Measurements from ENCODE around the gene GAS6. TPM values are rescaled to one million over a fixed set of nuclear protein-coding genes. Genes with fewer than 3 reads are reported as not detected.
"Not testable (repeated sequence)": the region's sequence is repeated elsewhere in the genome, so short reads cannot be mapped to it uniquely, and the experiment has no call there.

Gene GAS6
- 502 TPM for total RNA-seq

DNA sequence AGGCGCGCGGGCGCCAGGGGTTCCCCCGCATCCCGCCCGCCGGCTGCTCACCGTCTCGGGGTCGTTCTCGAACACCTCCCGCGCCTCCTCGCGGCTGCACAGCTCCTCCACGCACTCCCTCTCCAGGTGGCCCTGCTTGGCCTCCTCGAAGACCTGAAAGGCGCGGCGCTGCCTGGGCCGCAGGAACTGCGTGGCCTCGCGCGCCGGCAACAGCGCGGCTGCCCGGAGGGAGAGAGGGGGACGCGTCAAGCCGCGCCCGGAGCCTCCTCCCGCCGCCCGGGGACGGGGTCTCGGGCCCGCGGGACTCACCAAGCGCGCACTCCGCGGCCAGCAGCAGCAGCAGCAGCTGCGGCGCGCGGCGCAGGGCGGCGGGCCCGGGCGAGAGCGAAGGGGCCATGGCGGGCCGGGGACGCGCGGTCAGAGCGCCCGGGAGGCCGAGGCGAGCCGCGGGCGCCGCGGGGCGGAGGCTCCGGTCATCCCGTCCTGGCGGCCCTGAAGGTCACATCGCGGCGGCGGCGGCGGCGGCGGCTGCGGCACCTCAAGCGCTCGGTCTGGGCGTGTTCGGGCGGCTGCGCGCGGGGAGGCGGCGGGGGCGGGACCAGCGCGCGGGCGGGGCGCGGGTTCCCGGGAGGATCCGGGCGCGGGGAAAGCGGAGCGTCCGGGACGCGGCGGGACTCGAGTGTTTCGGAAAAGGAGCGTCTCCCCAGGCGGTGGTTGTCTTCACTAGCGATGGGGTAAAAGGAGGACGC lies at the start of gene GAS6:
TSS of gene GAS6 (minus strand) at position 553 of the 749 bp plus-strand sequence. CDS start at position 397, 156 bp downstream.
- peak within 1 kb of the TSS; percentile 71 to 91 for H3K4me3 ChIP-seq
- intact Hi-C loops (cut with DNase I), result loop anchor here (1.0 to 10.0 kb wide), 4 partner anchors 39 to 449 kb away; no protein-coding TSS in a partner anchor
- peaks cover 7 to 22% of the 10 kb centered on the region in 2 donors for H3K4me1 ChIP-seq
- DNase-seq (ENCODE audit: low spot score in 2 of 2), result peak in 1 of 2 donors; percentile 83
- H3K9me3 ChIP-seq, result no peaks in the 10 kb centered on the region
- TF ChIP-seq, protein P1, sequence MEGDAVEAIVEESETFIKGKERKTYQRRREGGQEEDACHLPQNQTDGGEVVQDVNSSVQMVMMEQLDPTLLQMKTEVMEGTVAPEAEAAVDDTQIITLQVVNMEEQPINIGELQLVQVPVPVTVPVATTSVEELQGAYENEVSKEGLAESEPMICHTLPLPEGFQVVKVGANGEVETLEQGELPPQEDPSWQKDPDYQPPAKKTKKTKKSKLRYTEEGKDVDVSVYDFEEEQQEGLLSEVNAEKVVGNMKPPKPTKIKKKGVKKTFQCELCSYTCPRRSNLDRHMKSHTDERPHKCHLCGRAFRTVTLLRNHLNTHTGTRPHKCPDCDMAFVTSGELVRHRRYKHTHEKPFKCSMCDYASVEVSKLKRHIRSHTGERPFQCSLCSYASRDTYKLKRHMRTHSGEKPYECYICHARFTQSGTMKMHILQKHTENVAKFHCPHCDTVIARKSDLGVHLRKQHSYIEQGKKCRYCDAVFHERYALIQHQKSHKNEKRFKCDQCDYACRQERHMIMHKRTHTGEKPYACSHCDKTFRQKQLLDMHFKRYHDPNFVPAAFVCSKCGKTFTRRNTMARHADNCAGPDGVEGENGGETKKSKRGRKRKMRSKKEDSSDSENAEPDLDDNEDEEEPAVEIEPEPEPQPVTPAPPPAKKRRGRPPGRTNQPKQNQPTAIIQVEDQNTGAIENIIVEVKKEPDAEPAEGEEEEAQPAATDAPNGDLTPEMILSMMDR (IDR thresholded peaks at IDR 0.05), result no peak
- H3K36me3 ChIP-seq, result peaks cover 0 to 4% of the 10 kb centered on the region in 2 donors
- H3K27ac ChIP-seq, result peak within 1 kb of the TSS; percentile 89 to 96
- no peaks in the 10 kb centered on the region for H3K27me3 ChIP-seq

DNA sequence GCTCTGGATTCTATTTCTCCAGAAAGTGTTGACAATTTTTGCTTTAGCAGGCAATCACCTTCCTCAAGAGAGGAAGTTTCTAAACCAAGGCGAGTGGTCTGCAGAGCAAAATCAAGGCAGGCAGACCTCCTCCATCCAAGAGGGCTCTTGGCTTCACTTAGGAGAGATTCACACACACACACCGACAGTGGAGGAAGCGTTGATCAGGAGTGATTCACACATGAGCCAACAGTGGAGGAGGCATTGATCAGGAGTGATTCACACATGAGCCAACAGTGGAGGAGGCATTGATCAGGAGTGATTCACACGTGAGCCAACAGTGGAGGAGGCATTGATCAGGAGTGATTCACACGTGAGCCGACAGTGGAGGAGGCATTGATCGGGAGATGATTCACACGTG lies 49.5 kb upstream of the GAS6 start:
- H3K4me3 ChIP-seq; H3K4me1 ChIP-seq; intact Hi-C loops (cut with DNase I); H3K36me3 ChIP-seq; DNase-seq (ENCODE audit: low spot score in 2 of 2); H3K27ac ChIP-seq; H3K27me3 ChIP-seq; H3K9me3 ChIP-seq: not testable (repeated sequence)

DNA sequence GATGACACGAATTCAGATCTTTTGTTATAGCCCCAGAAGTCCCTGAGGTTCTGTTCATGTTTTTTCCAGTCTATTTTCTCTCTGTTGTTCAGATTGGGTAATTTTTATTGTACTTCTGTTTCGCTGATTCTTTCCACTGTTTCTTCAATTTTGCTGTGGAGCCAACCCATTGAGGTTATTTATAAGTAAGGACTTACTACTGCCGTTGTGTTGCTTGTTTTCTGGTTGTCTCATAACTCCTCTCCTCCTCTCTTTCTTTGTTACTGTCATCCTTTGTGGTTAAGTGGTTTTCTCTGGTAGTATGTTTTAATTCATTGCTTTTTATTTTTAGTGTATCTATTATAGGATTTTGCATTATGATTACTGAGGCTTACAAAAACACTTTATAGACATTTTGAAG lies 48.7 kb upstream of the GAS6 start:
- Histone ChIP-seq H3K27me3 (no peaks in the 10 kb centered on the region), H3K36me3 (no peaks in the 10 kb centered on the region), H3K27ac (no peak overlapping the region), H3K4me1 (peaks cover 0 to 5% of the 10 kb centered on the region in 2 donors), H3K9me3 (no peaks in the 10 kb centered on the region), H3K4me3 (no peak overlapping the region)
- no peak for DNase-seq (ENCODE audit: low spot score in 2 of 2)
- intact Hi-C loops (cut with DNase I), result no loop called here
- TF ChIP-seq, protein P1 (IDR thresholded peaks at IDR 0.05), result no peak

DNA sequence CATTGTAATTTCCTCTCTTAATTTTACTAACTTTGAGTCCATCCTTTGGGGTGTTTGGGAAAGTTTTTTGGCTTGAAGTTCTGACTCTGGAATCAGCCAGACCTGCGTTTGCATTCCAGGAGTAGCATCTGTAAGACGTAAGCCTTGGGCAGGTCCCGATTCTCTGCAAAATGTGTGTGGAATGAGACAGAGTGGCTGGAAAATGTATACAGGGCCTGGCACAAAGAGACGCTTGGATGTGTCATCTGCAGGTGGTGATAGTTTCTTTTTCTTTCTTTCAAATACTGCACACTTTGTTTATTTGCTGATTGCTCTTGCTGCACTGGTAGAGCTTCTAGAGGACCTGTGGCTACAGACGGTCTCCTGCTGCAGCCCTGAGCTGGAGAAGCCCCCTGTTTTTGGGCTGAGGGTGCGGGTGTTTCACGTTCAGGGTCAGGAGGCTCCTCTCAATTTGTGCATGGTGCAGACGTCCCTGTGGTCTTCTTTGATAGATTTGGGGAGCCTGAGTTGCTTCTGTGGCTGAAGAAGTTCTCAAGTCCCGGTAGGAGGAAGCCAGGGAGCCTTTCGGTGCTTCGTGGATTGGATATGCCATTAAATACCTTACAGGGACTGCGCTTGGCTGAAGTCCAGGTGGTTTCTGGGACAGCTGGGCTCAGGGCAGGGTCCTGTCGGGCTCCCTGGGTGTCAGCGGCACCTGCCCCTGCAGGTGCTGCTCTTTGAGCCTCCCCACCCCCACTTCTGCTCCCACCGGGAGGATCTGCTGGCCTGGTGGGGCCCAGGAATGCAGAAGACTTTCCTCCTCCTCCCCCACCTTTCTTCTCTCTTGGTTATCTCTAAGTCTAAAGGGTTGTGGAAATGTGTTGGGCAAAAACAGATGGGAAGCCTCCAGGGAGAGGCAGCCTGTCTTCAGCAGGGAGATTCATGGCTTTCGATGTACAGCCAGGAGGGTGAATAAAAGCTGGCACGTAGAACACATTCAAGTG lies 44.0 kb upstream of the GAS6 start:
- Histone ChIP-seq H3K4me1 (peaks cover 7 to 21% of the 10 kb centered on the region in 2 donors), H3K27me3 (no peaks in the 10 kb centered on the region), H3K4me3 (no peak overlapping the region), H3K36me3 (no peaks in the 10 kb centered on the region), H3K9me3 (no peaks in the 10 kb centered on the region), H3K27ac (no peak overlapping the region)
- TF ChIP-seq, protein P1 (IDR thresholded peaks at IDR 0.05), result no peak
- peak in 1 of 2 donors; percentile 60 for DNase-seq (ENCODE audit: low spot score in 2 of 2)
- intact Hi-C loops (cut with DNase I), result no loop called here

DNA sequence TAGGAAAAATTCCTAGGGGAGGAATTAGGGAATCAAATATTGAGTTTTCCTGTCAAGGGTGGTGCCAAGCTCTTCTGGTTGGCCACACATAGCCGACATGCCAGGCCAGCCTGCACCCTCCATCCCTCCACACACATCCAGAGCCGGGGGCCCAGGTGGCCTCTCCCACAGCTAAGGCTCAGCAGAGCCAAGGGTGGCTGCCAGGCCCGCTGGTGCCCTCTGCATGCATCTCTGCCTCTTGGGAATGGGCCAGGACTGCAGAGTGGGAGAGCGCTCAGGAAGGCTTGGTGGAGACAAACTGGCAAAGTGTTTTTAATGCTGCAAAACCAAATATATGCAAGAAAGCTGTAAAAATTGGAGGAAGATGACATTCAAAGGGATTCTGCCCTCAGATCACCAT lies 42.7 kb upstream of the GAS6 start:
- peaks cover 7 to 24% of the 10 kb centered on the region in 2 donors for H3K4me1 ChIP-seq
- no peaks in the 10 kb centered on the region for H3K36me3 ChIP-seq
- TF ChIP-seq, protein P1 (IDR thresholded peaks at IDR 0.05), result no peak
- H3K9me3 ChIP-seq, result no peaks in the 10 kb centered on the region
- DNase-seq (ENCODE audit: low spot score in 2 of 2), result peak in 1 of 2 donors; percentile 58
- H3K27ac ChIP-seq, result no peak overlapping the region
- intact Hi-C loops (cut with DNase I), result no loop called here
- no peaks in the 10 kb centered on the region for H3K27me3 ChIP-seq
- H3K4me3 ChIP-seq, result no peak overlapping the region
